HG03175 (cell line): ENCODE measurements around the gene XPNPEP1.

Experiments used
- ATAC-seq: cut with Tn5 transposase; IDR thresholded peaks from one replicate; pipeline ENCODE4 v1.9.1; 2021; ENCODE audit warnings: mild to moderate bottlenecking, moderate library complexity; ENCODE audit not compliant: unreplicated experiment

Gene XPNPEP1

DNA sequence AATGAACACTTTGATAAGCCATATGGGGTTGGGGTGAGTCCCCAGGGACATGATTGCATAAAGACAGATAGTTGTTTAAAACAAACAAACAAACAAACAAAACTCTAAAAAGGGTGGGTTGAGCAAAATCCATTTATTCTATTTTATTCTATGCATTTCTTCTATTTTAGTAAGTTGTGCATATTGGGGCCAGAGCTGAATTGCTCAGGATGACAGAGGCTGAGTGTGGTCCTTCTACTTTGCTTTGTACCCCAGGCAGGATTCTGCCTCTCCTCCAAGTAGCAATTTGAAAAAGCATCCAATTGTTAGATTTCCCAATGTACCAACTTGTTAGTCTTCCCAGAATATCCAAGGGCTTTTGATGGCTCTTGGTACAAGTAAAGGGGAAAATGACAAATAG, 29.2 kb upstream of the XPNPEP1 start:
- ATAC-seq, result no peak

DNA sequence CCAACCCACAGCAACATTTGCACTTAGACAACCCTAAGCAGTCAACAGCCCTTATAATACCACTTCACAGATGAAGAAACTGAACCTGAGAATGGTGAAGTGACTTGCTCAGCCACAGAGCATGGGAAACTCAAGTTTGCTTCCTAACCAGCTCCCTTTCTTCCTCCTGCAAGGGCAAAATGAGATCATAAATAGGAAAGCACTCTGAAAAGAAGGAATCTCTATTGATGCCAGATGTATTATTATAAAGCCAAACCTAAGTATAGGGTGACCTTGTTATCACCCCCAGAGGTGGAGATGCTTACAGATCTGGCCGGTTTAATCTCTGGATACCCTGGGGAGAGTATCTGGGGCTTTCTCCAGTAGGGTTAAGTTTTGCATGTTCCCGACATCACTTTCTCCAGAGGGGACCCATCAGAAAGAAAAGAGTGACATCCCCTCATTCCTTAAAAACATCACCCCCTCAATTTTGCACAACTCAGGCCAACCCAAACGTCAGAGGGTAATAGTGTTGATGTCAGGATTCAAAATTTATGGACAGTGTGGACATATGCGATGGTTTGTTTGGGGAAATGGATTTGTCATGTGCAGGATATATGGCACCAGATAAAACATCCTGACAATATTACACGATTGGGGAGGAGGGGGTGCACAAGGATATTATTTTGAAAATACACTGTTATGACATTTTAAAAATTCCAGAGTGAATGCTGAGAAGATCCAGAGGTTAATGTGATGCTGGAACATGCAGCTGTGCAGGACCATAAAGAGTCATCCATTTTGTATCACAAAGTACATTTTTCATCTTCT, 24.0 kb upstream of the XPNPEP1 start:
- ATAC-seq, result no peak

DNA sequence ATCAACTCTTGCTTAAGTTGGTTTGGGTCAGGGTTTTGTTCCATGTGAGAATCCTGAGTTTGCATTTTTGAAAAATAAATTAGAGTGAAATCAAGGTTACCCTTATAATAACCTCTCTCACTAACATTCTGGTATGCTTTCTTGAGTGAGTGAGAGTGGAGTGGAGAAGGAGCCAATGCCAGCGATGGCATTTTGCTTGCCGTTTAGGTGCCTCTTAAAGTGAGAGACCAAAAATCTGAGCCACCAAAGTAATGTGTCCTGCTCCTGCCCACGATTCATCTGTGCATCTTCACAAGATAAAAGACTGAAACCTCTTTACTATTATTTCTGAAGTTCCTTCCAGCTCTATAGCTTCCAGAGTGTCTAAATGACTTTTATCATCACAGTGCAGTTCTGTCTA, 23.4 kb upstream of the XPNPEP1 start:
- ATAC-seq, result no peak

DNA sequence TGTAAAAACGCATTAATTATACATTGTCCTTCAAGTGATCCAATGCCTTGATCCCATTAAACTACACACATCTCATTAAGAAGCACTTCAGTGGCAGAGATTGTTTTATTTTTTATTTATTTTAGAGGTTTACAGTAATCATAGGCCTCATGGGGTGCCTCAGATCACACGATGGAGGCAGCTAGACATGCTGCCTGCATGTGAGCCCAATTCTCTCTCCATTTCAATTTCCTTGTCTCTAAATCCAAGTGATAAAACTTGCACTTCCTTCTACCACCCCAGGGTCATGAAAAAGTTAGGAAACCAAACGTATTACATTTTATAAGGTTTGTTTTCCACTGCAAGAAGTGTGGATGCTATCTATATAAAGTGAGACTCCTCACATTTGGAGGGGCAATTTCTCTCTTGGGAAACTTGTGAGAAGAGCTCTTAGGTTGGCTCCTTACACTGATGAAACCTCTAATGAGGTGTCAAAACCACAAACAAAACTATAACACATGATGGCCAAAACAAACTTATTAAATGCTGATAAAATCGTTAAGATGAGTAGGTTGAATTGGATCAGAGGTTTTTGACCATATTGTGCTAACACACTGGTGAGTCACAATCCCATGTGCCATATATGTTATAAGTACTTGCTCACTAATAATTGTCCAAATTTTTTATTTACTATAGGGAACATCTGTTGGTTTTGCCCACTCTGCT, 22.3 kb upstream of the XPNPEP1 start:
- no peak for ATAC-seq

DNA sequence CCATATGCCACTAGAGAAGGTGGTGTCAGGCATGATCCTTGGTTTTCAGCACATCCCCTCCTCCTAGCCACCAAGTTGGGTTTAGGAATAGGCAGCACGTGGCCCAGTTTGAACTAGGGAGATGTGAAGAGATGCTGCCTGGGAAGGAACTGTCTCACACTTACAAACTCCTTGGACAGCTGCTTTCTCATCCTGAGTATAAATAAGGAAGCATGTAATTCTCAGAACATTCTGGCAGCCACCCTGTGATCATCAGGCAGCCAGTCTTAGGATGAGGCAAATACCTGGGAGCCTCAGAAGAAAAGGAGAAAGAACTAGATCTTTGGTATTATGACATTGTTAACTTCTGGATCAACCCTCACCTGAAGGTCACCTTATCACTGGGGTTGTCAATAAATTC, 21.3 kb upstream of the XPNPEP1 start:
- ATAC-seq, result no peak

DNA sequence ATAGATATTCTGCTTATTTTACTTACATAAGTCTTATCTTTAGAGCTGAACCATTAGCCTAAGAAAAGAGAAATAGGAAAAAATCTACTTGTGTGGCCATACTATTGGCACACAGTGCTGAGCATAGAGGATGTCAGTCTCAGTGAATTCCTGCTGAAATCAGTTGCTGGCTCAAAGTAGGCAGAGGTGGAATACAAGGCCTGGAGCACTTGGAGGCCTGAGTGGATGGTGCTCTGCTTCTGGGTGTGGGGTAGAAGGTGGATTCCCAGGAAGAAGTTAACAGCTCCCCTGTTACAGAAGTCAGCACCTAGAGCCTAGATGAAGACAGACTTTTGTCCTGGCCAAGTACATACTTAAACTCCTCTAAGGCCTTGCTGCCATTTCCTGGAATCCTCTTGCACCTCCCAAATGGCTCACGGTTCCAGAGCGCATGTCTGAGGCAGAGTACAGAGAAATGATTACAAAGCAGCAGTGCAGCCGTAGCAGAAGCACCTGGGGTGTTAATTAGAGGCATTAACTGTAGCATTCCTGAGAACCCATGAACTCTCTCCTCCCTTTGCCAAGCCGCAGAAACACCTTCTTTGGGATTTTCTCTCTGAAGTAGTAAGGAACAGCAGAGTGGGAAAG, 18.0 kb upstream of the XPNPEP1 start:
- no peak for ATAC-seq

DNA sequence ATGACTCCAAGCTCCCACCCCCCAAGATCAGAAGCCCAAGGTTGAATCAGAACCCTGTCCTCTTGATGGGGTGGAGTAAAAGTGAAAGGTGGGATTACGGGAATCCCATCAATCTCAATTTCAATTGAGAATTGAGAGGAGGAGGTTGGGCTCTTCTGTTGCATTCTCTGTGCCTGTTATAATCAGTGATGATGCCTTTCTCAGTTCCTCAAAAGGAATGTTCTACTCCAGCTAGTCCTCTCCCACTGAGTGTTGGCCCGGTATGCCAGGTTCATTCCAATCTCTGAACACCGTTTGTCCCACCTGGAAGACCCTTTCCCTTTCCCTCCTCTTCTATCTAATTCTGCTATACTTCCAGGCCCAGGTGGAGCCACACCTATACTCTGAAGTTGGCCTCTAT, 17.2 kb upstream of the XPNPEP1 start:
- ATAC-seq, result no peak

DNA sequence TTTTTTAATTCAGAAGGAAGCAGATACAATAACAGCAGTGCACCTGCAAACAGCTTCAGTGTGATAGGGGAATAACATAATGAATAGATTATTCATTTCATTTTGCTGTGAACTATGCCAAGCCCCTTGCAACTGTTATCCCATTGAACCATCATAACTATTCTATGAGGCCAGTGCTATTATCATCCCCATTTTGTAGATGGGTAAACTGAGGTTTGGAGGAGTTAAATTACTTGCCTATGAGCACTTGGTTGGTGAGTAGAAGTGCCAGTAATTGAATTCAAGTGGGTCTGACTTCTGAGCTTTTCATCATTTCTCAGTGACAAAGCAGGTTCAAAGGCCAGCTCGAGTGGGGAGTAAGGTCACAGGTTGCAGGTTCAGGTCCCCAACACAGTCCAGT, 16.8 kb upstream of the XPNPEP1 start:
- ATAC-seq, result no peak

DNA sequence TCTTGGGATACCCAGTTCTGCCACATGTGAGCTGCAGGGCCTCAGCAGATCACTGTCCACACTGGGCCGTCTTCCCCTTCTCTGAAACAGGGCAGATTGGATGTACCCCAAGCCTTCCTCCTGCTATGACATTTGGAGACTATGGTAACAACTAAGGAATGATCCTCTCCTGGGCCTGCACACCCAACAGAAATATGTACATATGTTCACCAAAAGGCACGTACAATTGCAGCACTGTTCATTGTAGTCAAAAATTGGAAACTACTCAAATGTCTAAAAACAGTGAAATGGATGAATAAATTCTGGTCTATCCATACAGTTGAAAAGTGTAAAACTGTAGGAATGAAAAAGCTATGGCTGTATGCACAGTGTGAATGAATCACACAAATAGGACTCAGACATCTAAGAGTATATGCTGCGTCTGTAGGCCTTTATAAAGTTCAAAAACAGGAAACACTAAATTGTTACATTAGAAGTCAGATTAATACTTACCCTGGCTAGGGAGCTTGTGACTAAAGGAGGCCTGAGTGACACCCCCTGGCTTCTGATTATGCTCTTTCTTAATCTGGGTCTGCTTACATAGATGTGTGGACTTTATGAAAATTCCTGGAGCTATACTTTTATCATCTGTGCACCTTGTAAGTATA, 16.1 kb upstream of the XPNPEP1 start:
- no peak for ATAC-seq

DNA sequence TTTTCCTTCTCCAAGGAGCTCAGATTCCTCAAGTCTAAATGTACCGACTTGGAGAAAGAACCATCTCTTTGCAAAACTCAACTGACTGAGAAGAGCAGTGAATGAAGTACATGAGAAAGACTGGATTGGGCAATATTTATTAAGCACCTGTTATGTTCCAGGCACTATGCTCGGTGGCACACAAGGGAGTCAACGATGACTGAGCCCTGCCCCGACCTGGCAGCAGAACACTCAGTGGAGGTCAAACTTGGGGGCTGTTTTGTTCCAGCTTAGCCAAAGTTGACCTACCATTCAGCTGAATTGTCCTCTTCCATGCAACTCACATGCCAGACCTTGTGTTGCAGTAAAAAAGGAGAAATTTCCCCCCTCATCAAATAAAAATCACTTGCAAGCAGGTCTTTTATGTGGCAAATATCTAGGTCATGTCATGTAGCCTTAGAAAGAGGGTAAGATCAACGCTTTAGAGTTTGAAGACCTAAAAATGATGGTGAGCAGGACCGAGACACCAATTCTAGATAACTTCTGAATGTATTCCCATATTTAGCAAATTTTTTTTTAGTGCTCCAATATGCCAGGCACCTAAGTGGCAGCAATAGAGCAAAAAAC, 14.3 kb upstream of the XPNPEP1 start:
- no peak for ATAC-seq

DNA sequence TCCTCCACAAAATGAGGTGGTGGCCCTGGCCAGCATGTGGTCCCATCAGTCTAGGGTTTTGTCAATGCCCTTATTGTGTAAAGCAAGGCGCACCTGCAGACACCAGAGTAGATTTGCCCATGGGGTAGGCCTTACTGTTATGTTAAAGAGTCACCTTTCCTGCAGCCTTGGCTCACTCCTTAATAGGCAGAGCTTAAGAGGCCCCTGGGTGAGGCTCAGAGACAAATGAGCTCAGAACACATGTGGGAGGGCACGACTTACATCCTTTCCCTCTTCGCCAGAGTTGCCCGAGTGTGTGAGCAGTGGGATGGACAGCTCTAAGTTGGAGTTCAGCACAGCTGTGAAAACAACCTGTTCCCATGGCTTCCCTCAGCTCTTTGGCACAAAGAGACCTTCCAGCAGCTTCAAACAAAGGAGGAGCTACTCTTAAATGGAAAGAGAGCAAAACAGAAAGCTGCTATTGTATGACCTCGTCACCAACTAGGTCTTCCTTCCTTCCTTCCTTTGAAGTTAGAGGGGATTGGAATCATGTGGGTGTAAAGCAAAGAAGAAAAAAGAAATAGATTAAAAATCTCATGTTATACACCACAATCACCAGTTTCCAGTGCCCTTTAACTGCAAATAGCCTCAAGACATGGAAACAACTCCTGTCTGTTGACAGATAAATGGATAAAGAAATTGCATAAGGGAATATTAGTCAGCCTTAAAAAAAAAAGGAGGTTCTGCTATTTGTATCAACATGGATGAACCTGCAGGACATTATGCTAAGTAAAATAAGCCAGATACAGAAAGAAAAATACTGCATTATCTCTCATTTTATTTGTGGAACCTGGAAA, 11.9 kb upstream of the XPNPEP1 start:
- ATAC-seq, result no peak

DNA sequence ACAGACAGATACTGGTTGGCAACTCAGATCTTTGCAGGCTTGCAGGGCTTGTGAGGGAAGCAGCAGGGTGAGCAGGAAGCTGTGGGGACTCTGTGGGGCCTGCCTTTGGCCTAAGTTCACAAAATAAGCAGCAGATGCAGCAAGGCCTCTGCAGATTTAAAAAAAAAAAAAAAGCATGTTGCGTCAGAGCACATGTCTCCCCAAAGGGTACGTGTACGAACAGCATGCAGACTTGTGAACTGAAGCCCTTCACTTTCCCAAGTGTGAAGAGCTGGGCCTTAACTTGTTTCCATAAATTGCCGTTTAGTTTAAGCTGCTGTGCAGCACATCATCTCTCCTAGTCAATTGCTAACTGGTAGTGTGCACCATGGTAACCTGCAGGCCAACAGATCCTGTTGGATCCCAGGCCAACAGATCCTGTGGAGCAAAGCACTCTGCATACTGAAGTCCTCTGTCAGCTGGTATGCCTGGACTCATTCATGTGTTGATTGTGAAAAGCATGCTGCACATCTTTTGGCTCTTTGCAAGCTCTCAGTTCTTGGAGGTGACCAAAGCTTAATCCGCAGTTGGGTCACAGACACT, 10.8 kb upstream of the XPNPEP1 start:
- ATAC-seq, result no peak

DNA sequence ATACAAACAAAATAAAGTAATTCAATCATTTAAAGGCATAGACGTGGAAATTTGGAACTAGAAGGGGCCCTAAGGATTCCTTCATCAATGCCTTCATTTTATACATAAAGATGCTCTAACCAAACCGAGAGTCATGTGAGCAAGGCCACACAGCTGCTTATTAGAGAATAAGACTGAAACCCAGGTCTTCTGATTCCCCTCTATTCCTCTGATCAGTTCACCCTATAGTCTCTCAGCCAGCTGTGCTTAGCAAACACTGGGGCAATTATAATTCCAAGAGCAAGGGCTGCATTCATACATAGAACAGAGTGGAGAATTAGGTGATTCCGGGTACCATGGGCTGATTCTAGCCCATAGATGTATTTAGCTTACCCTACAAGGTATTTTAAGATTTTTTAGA, 9.7 kb upstream of the XPNPEP1 start:
- no peak for ATAC-seq

DNA sequence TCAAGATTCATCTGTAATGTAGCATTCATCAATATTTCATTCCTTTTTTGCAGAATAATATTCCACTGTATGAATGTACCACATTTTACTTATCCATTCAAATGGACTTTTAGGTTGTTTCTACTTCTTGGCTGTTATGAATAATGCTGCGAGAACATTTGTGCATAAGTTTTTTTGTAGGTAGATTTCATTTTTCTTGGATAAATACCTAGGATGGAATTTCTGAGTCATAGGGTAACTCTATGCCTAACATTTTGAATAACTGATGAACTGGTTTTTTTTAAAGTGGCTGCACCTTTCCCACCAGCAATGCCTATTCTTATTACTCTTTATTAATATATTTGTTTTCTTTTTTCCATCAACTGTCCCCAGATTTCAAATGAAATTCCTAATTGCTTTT, 9.1 kb upstream of the XPNPEP1 start:
- no peak for ATAC-seq

DNA sequence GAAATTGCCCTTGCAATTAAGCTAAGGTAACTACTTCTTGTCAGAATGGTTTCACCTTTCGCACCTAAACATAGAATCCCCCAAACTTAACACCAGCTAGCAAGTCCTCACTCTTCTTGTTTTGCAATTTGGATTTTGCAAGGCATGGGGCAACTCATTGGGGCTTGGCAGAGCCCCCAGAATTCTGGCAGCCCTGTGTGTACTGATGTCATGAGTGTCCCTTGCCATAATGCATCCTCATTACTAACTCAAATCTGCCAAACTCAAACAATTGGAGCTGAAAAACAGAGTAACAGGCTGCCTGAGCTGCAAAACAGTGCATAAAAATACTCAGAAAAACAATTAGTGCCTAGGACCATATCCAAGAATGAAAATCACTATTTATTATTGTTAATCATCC, 7.9 kb upstream of the XPNPEP1 start:
- no peak for ATAC-seq

DNA sequence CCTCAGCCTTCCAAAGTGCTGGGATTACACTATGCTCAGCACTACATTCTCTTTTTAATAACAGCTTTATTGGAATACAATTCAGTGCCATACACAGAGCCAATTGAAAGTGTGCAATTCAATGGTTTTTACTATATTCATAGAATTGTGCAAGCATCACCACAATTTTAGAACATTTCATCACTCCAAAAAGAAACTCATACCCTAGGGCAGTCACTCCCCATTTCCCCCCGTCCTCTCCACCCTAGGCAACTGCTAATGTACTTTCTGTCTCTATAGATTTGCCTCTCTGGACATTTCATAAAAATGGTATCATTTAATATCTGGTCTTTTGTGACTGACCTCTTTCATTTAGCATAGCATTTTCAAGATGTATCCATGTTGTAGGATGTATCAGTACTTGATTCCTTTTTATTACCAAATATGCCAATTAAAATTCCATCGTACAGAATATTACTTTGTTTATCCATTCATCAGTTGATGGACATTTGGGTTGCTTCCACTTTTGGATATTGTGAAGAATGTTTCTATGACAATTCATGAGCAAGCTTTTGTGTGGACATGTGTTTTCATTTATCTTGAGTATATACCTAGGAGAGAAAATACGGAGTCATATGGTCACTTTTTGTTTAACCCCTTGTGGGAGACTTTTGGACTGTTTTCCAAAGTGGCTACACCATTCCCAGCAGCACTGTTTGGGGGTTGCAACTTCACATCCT, 6.3 kb upstream of the XPNPEP1 start:
- no peak for ATAC-seq

DNA sequence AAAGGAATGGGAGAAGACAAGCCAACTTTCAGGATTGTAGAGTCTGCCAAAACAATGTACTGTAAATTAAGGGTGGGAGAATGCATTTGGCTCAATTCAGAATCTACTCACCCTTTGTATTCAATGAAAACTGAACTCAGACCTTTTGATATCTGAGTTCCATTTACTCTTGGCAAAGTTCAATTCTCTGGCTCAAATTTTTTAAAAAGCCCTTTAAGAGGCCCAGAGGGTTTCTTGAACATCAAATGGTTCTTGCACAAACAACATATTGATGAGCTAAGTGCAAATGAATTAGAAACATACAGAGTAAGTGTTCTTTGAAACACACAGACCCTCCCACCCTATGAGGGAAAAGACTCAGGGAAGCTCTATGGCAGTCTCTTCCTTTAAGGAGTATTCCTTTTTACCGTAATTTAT, 5.2 kb upstream of the XPNPEP1 start:
- no peak for ATAC-seq

DNA sequence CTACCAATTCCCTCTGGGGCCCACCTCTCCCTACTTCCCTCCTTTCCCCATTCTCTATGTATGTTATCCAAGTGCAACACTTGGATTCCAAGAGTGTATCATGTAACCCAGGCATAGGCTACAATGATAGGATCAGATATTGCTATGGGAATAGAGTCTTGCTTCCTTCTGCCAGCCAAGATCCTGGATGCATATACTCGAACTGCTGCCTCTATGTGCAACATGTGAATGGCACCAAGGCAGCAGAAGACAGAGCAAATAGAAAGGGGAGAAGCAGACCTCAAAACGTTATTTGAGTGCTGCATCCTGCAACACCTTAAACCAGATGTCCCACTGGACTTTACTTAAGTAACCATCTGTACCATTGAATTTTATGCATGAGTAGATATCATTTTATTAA, 3.5 kb upstream of the XPNPEP1 start:
- ATAC-seq, result no peak

DNA sequence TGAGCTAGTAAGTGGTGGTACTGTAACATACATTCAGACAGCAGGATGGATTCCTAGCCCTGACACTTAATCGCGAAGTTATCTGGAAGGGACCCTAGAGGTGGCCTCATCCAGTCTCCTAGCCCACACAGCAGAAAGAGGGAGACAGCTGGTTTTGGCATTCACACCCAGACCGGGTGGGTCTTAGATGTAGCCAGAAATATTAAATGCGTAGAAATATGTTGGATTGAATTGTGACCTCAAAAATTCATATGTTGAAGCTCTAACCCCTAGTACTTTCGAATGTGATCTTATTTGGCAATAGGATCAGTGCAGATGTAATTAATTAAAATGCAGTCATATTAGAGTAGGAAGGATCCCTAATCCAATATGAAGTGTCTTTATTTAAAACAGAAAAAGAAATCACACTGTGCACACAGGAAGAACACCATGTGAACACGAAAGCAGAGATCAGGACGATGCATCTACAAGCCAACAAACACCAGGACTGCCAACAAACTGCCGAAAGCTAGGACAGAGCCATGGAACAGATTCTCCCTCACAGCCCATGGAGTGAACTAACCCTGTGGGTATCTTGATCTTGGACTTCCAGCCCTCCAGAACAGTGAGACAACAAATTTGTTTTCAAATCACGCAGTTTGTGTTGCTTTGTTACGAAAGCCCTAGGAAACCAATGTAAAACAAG, 2.9 kb upstream of the XPNPEP1 start:
- no peak for ATAC-seq
